K562 (cell line): Measurements from ENCODE around the gene CHPF2. TPM values are rescaled to one million over a fixed set of nuclear protein-coding genes. Genes with fewer than 3 reads are reported as not detected.
A peak's percentile ranks its signal among the peaks of the same experiment; 100 is the strongest.

Experiments
- ATAC-seq: fragments of 200-7000 bp; cut with Tn5 transposase; 3 replicates; pipeline ENCODE4 v1.9.1; 2020; ENCODE audit warnings: moderate library complexity
- BruUV-seq: library from RNA; stranded (reverse); fragments of 400-500 nt; replicated peaks from 2 replicates; lab custom pipeline; 2021; lab: Mats Ljungman, UMichigan
- CTCF ChIA-PET: fragments of 300-600 bp; formaldehyde crosslinking; extraction: SDS; loops from one replicate; lab custom pipeline; 2021; ENCODE audit warnings: low intra/inter-chr PET ratio; lab: Yijun Ruan, JAX
- POLR2A ChIA-PET: fragments of 300-600, 350-650 bp; sonication (Branson Sonifier 250); formaldehyde crosslinking; extraction: SDS; loops from one replicate; lab custom pipeline; 2021; ENCODE audit warnings: antibody characterized with exemption, inconsistent platforms; lab: Yijun Ruan, JAX
- DNase-seq, 4 experiments: peaks; one replicate each; pipeline versions ENCODE4 v3.0.0 to v3.0.0-alpha.2; 2011 to 2018; ENCODE audit warnings: low spot score in 3 of 4, mixed read lengths in 3 of 4; ENCODE audit errors: extremely low read depth in 1 of 4
- FAIRE-seq: peaks from 2 replicates; lab custom pipeline; 2011; peaks lifted over from hg19 to GRCh38; lab: Jason Lieb, UNC
- H2AFZ ChIP-seq: 2 replicates; pipeline ENCODE4 v1.6.0; 2011; ENCODE audit warnings: low read depth, low read length, control low read depth, inconsistent platforms
- H3K27ac ChIP-seq: fragments of 200-600 bp; 3 replicates; pipeline ENCODE4 v1.8.0; 2011; ENCODE audit warnings: low read depth, mild to moderate bottlenecking, control low read depth, inconsistent platforms, low read length, moderate library complexity, mixed read lengths; ENCODE audit errors: extremely low read depth
- H3K27me3 ChIP-seq, 2 experiments: fragments of 300-600 bp in 1 of 2; 2 replicates in 1 of 2; 3 replicates in 1 of 2; pipeline versions ENCODE4 v1.6.0 to v1.8.0; 2011; ENCODE audit warnings: inconsistent platforms in 2 of 2, low read length in 2 of 2, mild to moderate bottlenecking in 1 of 2, mixed read lengths in 1 of 2, moderate library complexity in 1 of 2; ENCODE audit not compliant: control insufficient read depth in 2 of 2, insufficient read depth in 2 of 2
- H3K36me3 ChIP-seq: fragments of 300-600 bp; 3 replicates; pipeline ENCODE4 v1.8.0; 2011; ENCODE audit warnings: mild to moderate bottlenecking, low read length, inconsistent platforms; ENCODE audit not compliant: control insufficient read depth, insufficient read depth
- H3K4me1 ChIP-seq, 2 experiments: fragments of 200-600 bp in 1 of 2; replicated peaks in 1 of 2; 2 replicates in 1 of 2; 3 replicates in 1 of 2; pipeline versions ENCODE4 v1.5.1 to v1.8.0; 2011; ENCODE audit warnings: inconsistent platforms in 2 of 2, low read length in 2 of 2, mild to moderate bottlenecking in 1 of 2, mixed read lengths in 1 of 2, moderate library complexity in 1 of 2; ENCODE audit not compliant: control insufficient read depth in 2 of 2, insufficient read depth in 2 of 2
- H3K4me2 ChIP-seq: 2 replicates; pipeline ENCODE4 v1.6.1; 2011; ENCODE audit warnings: low read length, control low read depth, inconsistent platforms, mixed read lengths; ENCODE audit not compliant: insufficient read depth
- H3K4me3 ChIP-seq: fragments of 200-600 bp; sonication (generic), shearing (Covaris generic); 2 replicates; pipeline ENCODE4 v1.5.1; 2016; ENCODE audit warnings: control low read depth, inconsistent platforms
- H3K79me2 ChIP-seq: fragments of 200-600 bp; 3 replicates; pipeline ENCODE4 v1.8.0; 2011; ENCODE audit warnings: low read length, inconsistent platforms; ENCODE audit not compliant: control insufficient read depth, insufficient read depth
- H3K9ac ChIP-seq, 2 experiments: 2 replicates each; pipeline versions ENCODE4 v1.6.0 to v1.6.1; 2011; ENCODE audit warnings: low read depth in 2 of 2, low read length in 2 of 2, control low read depth in 1 of 2, inconsistent platforms in 1 of 2, mild to moderate bottlenecking in 1 of 2, mixed read lengths in 1 of 2; ENCODE audit not compliant: insufficient read depth in 1 of 2
- H3K9me1 ChIP-seq: one replicate; pipeline ENCODE4 v1.6.0; 2011; ENCODE audit warnings: inconsistent platforms, mild to moderate bottlenecking, low read length, moderate library complexity; ENCODE audit not compliant: control insufficient read depth, insufficient read depth
- H3K9me3 ChIP-seq: replicated peaks from 2 replicates; pipeline ENCODE4 v1.5.1; 2011; ENCODE audit warnings: low read depth, low read length, inconsistent platforms; ENCODE audit not compliant: control insufficient read depth, insufficient read depth
- H4K20me1 ChIP-seq: replicated peaks from 2 replicates; pipeline ENCODE4 v1.6.1; 2011; ENCODE audit warnings: low read length, inconsistent platforms, mixed read lengths; ENCODE audit not compliant: control insufficient read depth, insufficient read depth
- CBFB ChIP-seq: sonication (generic); formaldehyde crosslinking; IDR thresholded peaks from 2 replicates; pipeline ENCODE4 v1.4.0; 2020; ENCODE audit warnings: mild to moderate bottlenecking, missing genetic modification reagents
- CEBPG ChIP-seq, 3 experiments: fragments of 200-800 bp in 1 of 3; sonication (Bioruptor generic) in 1 of 3; sonication (generic) in 1 of 3; formaldehyde crosslinking in 1 of 3; IDR thresholded peaks in 2 of 3; conservative IDR thresholded peaks in 1 of 3; 2 replicates each; pipeline versions ENCODE4 v1.6.1 to v1.8.0; 2016 to 2022; ENCODE audit warnings: missing compliant biosample characterization in 2 of 3, missing genetic modification characterization in 2 of 3, mild to moderate bottlenecking in 1 of 3, missing genetic modification reagents in 1 of 3
- COPS2 ChIP-seq: fragments of 450-650 bp; conservative IDR thresholded peaks from 2 replicates; pipeline ENCODE4 v1.6.1; 2016; ENCODE audit warnings: mild to moderate bottlenecking, moderate library complexity
- ETV5 ChIP-seq: sonication (generic); formaldehyde crosslinking; IDR thresholded peaks from 2 replicates; pipeline ENCODE4 v1.4.0; 2020; ENCODE audit warnings: low read depth, mild to moderate bottlenecking, missing genetic modification reagents
- HDAC2 ChIP-seq: fragments of 450-650 bp; IDR thresholded peaks from 2 replicates; pipeline ENCODE4 v1.6.1; 2016; ENCODE audit warnings: mild to moderate bottlenecking
- MCM5 ChIP-seq: fragments of 450-650 bp; IDR thresholded peaks from 2 replicates; pipeline ENCODE4 v1.6.1; 2016; ENCODE audit warnings: low read depth
- NFE2L1 ChIP-seq: fragments of 450-650 bp; IDR thresholded peaks from 2 replicates; pipeline ENCODE4 v1.6.1; 2016; ENCODE audit warnings: missing genetic modification characterization, low read depth, mild to moderate bottlenecking, missing compliant biosample characterization, moderate library complexity, borderline replicate concordance
- POLR2G ChIP-seq: fragments of 200-400 bp; formaldehyde crosslinking; IDR thresholded peaks from 2 replicates; pipeline ENCODE4 v1.6.1; 2017; ENCODE audit warnings: low read depth, mild to moderate bottlenecking, antibody characterized with exemption, low read length, moderate library complexity
- SMARCE1 ChIP-seq: fragments of 450-650 bp; IDR thresholded peaks from 2 replicates; pipeline ENCODE4 v1.7.1; 2016; ENCODE audit warnings: mild to moderate bottlenecking
- TAF1 ChIP-seq: IDR thresholded peaks from 2 replicates; pipeline ENCODE4 v1.6.1; 2011; ENCODE audit warnings: mild to moderate bottlenecking, low read length, moderate library complexity; ENCODE audit not compliant: insufficient read depth, control insufficient read depth, severe bottlenecking; ENCODE audit errors: extremely low read depth
- TCF3 ChIP-seq: sonication (generic); formaldehyde crosslinking; IDR thresholded peaks from 2 replicates; pipeline ENCODE4 v1.4.0; 2020; ENCODE audit warnings: mild to moderate bottlenecking, missing genetic modification reagents
- ZNF3 ChIP-seq: fragments of 250-450 bp; sonication (Bioruptor Pico); IDR thresholded peaks from 2 replicates; pipeline ENCODE4 v1.5.0; 2021; ENCODE audit warnings: mild to moderate bottlenecking, moderate library complexity
- ZNF551 ChIP-seq: fragments of 250-450 bp; sonication (Bioruptor Pico); IDR thresholded peaks from 2 replicates; pipeline ENCODE4 v1.5.0; 2021; ENCODE audit warnings: mild to moderate bottlenecking, moderate library complexity
- ZNF696 ChIP-seq: fragments of 250-450 bp; sonication (Bioruptor Pico); conservative IDR thresholded peaks from 2 replicates; pipeline ENCODE4 v1.4.0; 2020; ENCODE audit warnings: mild to moderate bottlenecking, moderate library complexity
- ZNF77 ChIP-seq: fragments of 250-450 bp; sonication (Bioruptor Pico); IDR thresholded peaks from 2 replicates; pipeline ENCODE4 v1.5.0; 2020
- WGBS: fragments of 100-300 bp; shearing (Covaris generic); methylation state at CpG from one replicate; pipeline ENCODE4 v1.1.6; 2016; ENCODE audit warnings: low coverage, mixed read lengths; ENCODE audit not compliant: insufficient coverage; ENCODE audit errors: missing lambda C conversion rate; 5-methylcytosine and 5-hydroxymethylcytosine counted together
- in situ Hi-C: fragments of 300-500 bp; cut with MboI; formaldehyde crosslinking; loops from 4 replicates; pipeline ENCODE4 v1.15.0; 2018; ENCODE audit warnings: inconsistent platforms, mixed read lengths
- intact Hi-C: fragments of 100-400 bp; cut with micrococcal nuclease; formaldehyde crosslinking; loops from 2 replicates; pipeline ENCODE4 v1.14.2; 2022
- polyA plus RNA-seq, 8 experiments: library from polyadenylated mRNA; depleted of rRNA in 4 of 8; stranded (reverse) in 5 of 8; unstranded in 3 of 8; fragments of >200 nt; fragmentation: Nextera tagmentation in 2 of 8; fragmentation: Illumina TruSeq in 1 of 8; extraction: Ambion mirVana in 2 of 8; extraction: Trizol in 1 of 8; gene quantifications; 2 replicates each; pipeline versions ENCODE4 v1.2.1 to v1.2.3, GENCODE V29; 2011 to 2014; ENCODE audit warnings: inconsistent platforms in 1 of 8, missing spikeins in 1 of 8
- total RNA-seq, 7 experiments: library from RNA; depleted of rRNA in 6 of 7; stranded (reverse); fragments of >200 nt in 6 of 7; fragmentation: Illumina TruSeq in 2 of 7; extraction: Trizol in 2 of 7; gene quantifications; 2 replicates each; pipeline versions ENCODE4 v1.2.1 to v1.2.3, GENCODE V29; 2011 to 2021; ENCODE audit warnings: low replicate concordance in 1 of 7
- TF ChIP-seq, protein P1 (sequence below): conservative IDR thresholded peaks from 2 replicates; pipeline ENCODE4 v1.6.1; 2011; ENCODE audit warnings: low read depth, mild to moderate bottlenecking, low read length; ENCODE audit not compliant: control insufficient read depth
- TF ChIP-seq, protein P2 (sequence below): fragments of 200-800 bp; sonication (Bioruptor generic); IDR thresholded peaks from 2 replicates; pipeline ENCODE4 v1.6.1; 2017; ENCODE audit warnings: missing genetic modification characterization, missing compliant biosample characterization
- TF ChIP-seq, protein P3 (sequence below): sonication (generic); formaldehyde crosslinking; IDR thresholded peaks from 2 replicates; pipeline ENCODE4 v1.8.0; 2022; ENCODE audit warnings: mild to moderate bottlenecking, low read depth, missing genetic modification reagents

Gene CHPF2
- total and polyA plus RNA-seq, 9 of the 15 experiments (the other 6 are each of a cell fraction or from before 2014, with no cell fraction given), result 0.08 to 32.8 (median 10.5) TPM

DNA sequence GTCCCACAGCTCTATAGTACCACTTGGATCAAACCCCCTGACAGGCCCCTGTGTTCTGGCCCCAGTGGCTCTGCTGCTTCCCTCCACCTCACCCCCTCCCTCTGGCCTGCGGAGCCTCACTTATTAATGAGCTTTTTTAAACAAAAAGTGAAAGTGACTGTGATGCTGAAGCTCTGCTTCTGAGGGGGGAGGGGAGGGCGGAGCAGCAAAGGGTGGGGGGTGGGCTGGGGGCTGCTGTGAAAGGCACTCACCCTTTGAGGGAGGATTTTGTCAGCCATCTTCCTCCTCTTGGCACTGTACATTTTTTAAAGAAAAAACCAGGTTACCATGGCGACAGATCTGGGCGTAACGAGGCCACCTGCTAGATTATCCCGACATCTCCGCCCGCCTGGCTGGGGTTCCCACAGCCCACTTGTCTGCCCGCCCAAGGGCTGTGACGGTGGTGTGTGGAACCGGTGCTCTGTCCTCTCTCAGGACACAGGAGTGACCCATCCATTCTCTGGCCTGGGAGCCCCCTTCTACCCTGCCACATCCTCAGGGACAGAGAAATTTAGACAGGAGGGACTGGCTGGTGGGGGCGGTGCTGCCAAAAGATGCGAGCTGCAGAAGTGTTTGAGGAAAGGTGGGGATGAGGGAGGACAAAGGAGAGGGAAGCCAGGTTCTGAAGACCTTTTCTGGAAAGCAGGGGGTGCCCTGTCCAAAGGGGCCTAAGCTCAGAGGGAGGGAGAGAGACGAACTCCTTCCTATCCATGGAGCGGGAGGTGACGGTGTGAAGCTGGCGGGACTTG is 11.3 kb downstream of the CHPF2 start:
- H3K4me2 ChIP-seq, result no peak overlapping the region
- H3K36me3 ChIP-seq, result no peaks in the 10 kb centered on the region; the same call in 2 of the 3 replicates
- 6% methylated on average over 17 of the region's 17 CpGs for WGBS
- peaks cover 25 to 56% of the 10 kb centered on the region in 2 experiments for H3K4me1 ChIP-seq
- intact Hi-C loops, result loop anchor here (1.0 to 5.0 kb wide), 4 partner anchors 17 to 119 kb away; partner anchors contain the start of gene ABCF2
- H3K79me2 ChIP-seq, result no peaks in the 10 kb centered on the region
- H3K9me3 ChIP-seq, result no peaks in the 10 kb centered on the region
- H2AFZ ChIP-seq, result no peak overlapping the region
- no peak overlapping the region for H3K27ac ChIP-seq
- POLR2A ChIA-PET, result interaction anchor here (0.6 to 3.5 kb wide), 8 partner anchors 9 to 120 kb away, joined by 3 to 34 read pairs (median 8); partner anchors contain the start of genes ABCF2 and CHPF2
- CTCF ChIA-PET, result interaction anchor here (0.6 to 3.6 kb wide), 7 partner anchors 60 to 269 kb away, joined by 3 to 32 read pairs (median 5); partner anchors contain the start of gene GBX1
- in situ Hi-C loops, result no loop called here
- H3K4me3 ChIP-seq, result no peak overlapping the region
- peak overlapping the region in 1 of 2 experiments; percentile 1; a peak in 1 of 4 replicates for H3K9ac ChIP-seq
- FAIRE-seq, result no peak
- DNase-seq, result no peak
- peaks cover 0 to 20% of the 10 kb centered on the region in 2 experiments; a peak in 1 of 5 replicates for H3K27me3 ChIP-seq
- H3K9me1 ChIP-seq, result peaks cover 8% of the 10 kb centered on the region
- no peak for ATAC-seq
- no TSS peak for BruUV-seq
- peaks cover 45% of the 10 kb centered on the region for H4K20me1 ChIP-seq
- TF ChIP-seq HDAC2 (no peak), CEBPG (CRISPR knock-in tag; IDR thresholded peaks at IDR 0.05) (no peak), CEBPG (tag; conservative IDR thresholded peaks at IDR 0.05 in 1 of 2, IDR thresholded peaks at IDR 0.05 in 1 of 2) (no peak), SMARCE1 (no peak), NFE2L1 (tag) (no peak), MCM5 (no peak), ZNF77 (CRISPR knock-in tag) (no peak), ETV5 (CRISPR knock-in tag) (no peak), TAF1 (no peak), CBFB (CRISPR knock-in tag) (0 out of 2 replicates have a peak, but pooled peaks have one; percentile 65), ZNF551 (CRISPR knock-in tag) (no peak), ZNF3 (CRISPR knock-in tag) (no peak), POLR2G (no peak), ZNF696 (no peak), COPS2 (no peak), TCF3 (CRISPR knock-in tag) (no peak)
- TF ChIP-seq, protein P1, sequence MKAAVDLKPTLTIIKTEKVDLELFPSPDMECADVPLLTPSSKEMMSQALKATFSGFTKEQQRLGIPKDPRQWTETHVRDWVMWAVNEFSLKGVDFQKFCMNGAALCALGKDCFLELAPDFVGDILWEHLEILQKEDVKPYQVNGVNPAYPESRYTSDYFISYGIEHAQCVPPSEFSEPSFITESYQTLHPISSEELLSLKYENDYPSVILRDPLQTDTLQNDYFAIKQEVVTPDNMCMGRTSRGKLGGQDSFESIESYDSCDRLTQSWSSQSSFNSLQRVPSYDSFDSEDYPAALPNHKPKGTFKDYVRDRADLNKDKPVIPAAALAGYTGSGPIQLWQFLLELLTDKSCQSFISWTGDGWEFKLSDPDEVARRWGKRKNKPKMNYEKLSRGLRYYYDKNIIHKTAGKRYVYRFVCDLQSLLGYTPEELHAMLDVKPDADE, result no peak
- TF ChIP-seq, protein P2, sequence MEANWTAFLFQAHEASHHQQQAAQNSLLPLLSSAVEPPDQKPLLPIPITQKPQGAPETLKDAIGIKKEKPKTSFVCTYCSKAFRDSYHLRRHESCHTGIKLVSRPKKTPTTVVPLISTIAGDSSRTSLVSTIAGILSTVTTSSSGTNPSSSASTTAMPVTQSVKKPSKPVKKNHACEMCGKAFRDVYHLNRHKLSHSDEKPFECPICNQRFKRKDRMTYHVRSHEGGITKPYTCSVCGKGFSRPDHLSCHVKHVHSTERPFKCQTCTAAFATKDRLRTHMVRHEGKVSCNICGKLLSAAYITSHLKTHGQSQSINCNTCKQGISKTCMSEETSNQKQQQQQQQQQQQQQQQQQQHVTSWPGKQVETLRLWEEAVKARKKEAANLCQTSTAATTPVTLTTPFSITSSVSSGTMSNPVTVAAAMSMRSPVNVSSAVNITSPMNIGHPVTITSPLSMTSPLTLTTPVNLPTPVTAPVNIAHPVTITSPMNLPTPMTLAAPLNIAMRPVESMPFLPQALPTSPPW (CRISPR knock-in tag), result peak; percentile 27; the same call in 1 of the 2 replicates
- TF ChIP-seq, protein P3, sequence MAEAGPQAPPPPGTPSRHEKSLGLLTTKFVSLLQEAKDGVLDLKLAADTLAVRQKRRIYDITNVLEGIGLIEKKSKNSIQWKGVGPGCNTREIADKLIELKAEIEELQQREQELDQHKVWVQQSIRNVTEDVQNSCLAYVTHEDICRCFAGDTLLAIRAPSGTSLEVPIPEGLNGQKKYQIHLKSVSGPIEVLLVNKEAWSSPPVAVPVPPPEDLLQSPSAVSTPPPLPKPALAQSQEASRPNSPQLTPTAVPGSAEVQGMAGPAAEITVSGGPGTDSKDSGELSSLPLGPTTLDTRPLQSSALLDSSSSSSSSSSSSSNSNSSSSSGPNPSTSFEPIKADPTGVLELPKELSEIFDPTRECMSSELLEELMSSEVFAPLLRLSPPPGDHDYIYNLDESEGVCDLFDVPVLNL (CRISPR knock-in tag), result no peak
